K562 (cell line): ENCODE data around the gene HSPB6. TPM values are rescaled to one million over a fixed set of nuclear protein-coding genes. Genes with fewer than 3 reads are reported as not detected.
A peak's percentile ranks its signal among the peaks of the same experiment; 100 is the strongest.

Experiments used
- ARID1B ChIP-seq: fragments of 450-650 bp; IDR thresholded peaks from 2 replicates; pipeline ENCODE4 v1.6.1; 2016; ENCODE audit warnings: antibody characterized with exemption, mild to moderate bottlenecking, inconsistent platforms
- CBX3 ChIP-seq, 2 experiments: IDR thresholded peaks; 1 replicate in 1 of 2; 2 replicates in 1 of 2; pipeline ENCODE4 v1.6.1; 2012; ENCODE audit warnings: inconsistent platforms in 2 of 2, low read length in 2 of 2, borderline replicate concordance in 1 of 2, control low read depth in 1 of 2
- DIDO1 ChIP-seq: fragments of 450-650 bp; IDR thresholded peaks from 2 replicates; pipeline ENCODE4 v1.6.1; 2016; ENCODE audit warnings: low read depth, missing biosample characterization, missing genetic modification characterization
- FOXO4 ChIP-seq: fragments of 450-650 bp; formaldehyde crosslinking; IDR thresholded peaks from 2 replicates; pipeline ENCODE4 v1.4.0; 2020; ENCODE audit warnings: mild to moderate bottlenecking, moderate library complexity
- NR2C1 ChIP-seq, 2 experiments: fragments of 450-650 bp; IDR thresholded peaks; 2 replicates each; pipeline ENCODE4 v1.6.1; 2017; ENCODE audit warnings: mild to moderate bottlenecking in 2 of 2, antibody characterized with exemption in 1 of 2, inconsistent platforms in 1 of 2, missing compliant biosample characterization in 1 of 2, missing genetic modification characterization in 1 of 2
- PHF21A ChIP-seq: fragments of 450-650 bp; IDR thresholded peaks from 2 replicates; pipeline ENCODE4 v1.6.1; 2017; ENCODE audit warnings: low read depth, borderline replicate concordance
- PKNOX1 ChIP-seq: fragments of 450-650 bp; IDR thresholded peaks from 2 replicates; pipeline ENCODE4 v1.6.1; 2016
- RB1 ChIP-seq: fragments of 450-650 bp; IDR thresholded peaks from 2 replicates; pipeline ENCODE4 v1.6.1; 2017; ENCODE audit warnings: low read depth, mild to moderate bottlenecking
- RFX1 ChIP-seq: fragments of 450-650 bp; IDR thresholded peaks from 2 replicates; pipeline ENCODE4 v1.6.1; 2016; ENCODE audit warnings: mild to moderate bottlenecking, moderate library complexity
- SIX5 ChIP-seq, 2 experiments: IDR thresholded peaks; 2 replicates each; pipeline ENCODE4 v1.6.1; 2011; ENCODE audit warnings: low read length in 2 of 2, borderline replicate concordance in 1 of 2, low read depth in 1 of 2, mild to moderate bottlenecking in 1 of 2, moderate library complexity in 1 of 2; ENCODE audit not compliant: insufficient read depth in 1 of 2
- STAT6 ChIP-seq: sonication (generic); formaldehyde crosslinking; IDR thresholded peaks from 2 replicates; pipeline ENCODE4 v1.8.1; 2023; ENCODE audit warnings: mild to moderate bottlenecking, missing genetic modification reagents
- TSC22D4 ChIP-seq: fragments of 450-650 bp; IDR thresholded peaks from 2 replicates; pipeline ENCODE4 v1.6.1; 2016; ENCODE audit warnings: missing genetic modification characterization, missing biosample characterization, control low read depth
- XRCC5 ChIP-seq: fragments of 200-400 bp; formaldehyde crosslinking; IDR thresholded peaks from 2 replicates; pipeline ENCODE4 v1.6.1; 2017; ENCODE audit warnings: low read depth, mild to moderate bottlenecking, low read length
- ZBTB26 ChIP-seq: fragments of 450-650 bp; formaldehyde crosslinking; IDR thresholded peaks from 2 replicates; pipeline ENCODE4 v1.4.0; 2022; ENCODE audit warnings: missing genetic modification characterization
- ZNF143 ChIP-seq: sonication (generic); formaldehyde crosslinking; IDR thresholded peaks from 2 replicates; pipeline ENCODE4 v1.9.0; 2022; ENCODE audit warnings: mild to moderate bottlenecking, missing genetic modification reagents
- ZNF561 ChIP-seq: fragments of 450-650 bp; formaldehyde crosslinking; conservative IDR thresholded peaks from 2 replicates; pipeline ENCODE4 v1.4.0; 2020; ENCODE audit warnings: mild to moderate bottlenecking, moderate library complexity
- ZNF695 ChIP-seq: fragments of 450-650 bp; formaldehyde crosslinking; IDR thresholded peaks from 2 replicates; pipeline ENCODE4 v1.4.0; 2020; ENCODE audit warnings: mild to moderate bottlenecking, moderate library complexity
- polyA plus RNA-seq, 8 experiments: library from polyadenylated mRNA; depleted of rRNA in 4 of 8; stranded (reverse) in 5 of 8; unstranded in 3 of 8; fragments of >200 nt; fragmentation: Nextera tagmentation in 2 of 8; fragmentation: Illumina TruSeq in 1 of 8; extraction: Ambion mirVana in 2 of 8; extraction: Trizol in 1 of 8; gene quantifications; 2 replicates each; pipeline versions ENCODE4 v1.2.1 to v1.2.3, GENCODE V29; 2011 to 2014; ENCODE audit warnings: inconsistent platforms in 1 of 8, missing spikeins in 1 of 8
- total RNA-seq, 7 experiments: library from RNA; depleted of rRNA in 6 of 7; stranded (reverse); fragments of >200 nt in 6 of 7; fragmentation: Illumina TruSeq in 2 of 7; extraction: Trizol in 2 of 7; gene quantifications; 2 replicates each; pipeline versions ENCODE4 v1.2.1 to v1.2.3, GENCODE V29; 2011 to 2021; ENCODE audit warnings: low replicate concordance in 1 of 7
- TF ChIP-seq, protein P1 (sequence below): fragments of 450-650 bp; IDR thresholded peaks from 2 replicates; pipeline ENCODE4 v1.6.1; 2016; ENCODE audit warnings: borderline replicate concordance

Gene HSPB6
- total and polyA plus RNA-seq, 9 of the 15 experiments (the other 6 are each of a cell fraction or from before 2014, with no cell fraction given) = 0.55 TPM; not detected in 8

GRCh38 chr19:35716801-35717664 lies 39.8 kb downstream of the HSPB6 start (continued):
- no peak for TF ChIP-seq ZBTB26 (CRISPR knock-in tag)
- no peak for TF ChIP-seq DIDO1 (tag)
- TF ChIP-seq CBX3 (IDR thresholded peaks at IDR 0.05; ENCODE audit: borderline replicate concordance in 1 of 2, low read length in 2 of 2) = 0 out of 3 replicates have a peak, but pooled peaks of 1 of the 2 experiments have one; percentile 35
- TF ChIP-seq ZNF143 (CRISPR knock-in tag) = peak; percentile 87
- no peak for TF ChIP-seq ZNF561
- peak; percentile 70; the same call in 1 of the 2 replicates for TF ChIP-seq PHF21A
- TF ChIP-seq, protein P1, sequence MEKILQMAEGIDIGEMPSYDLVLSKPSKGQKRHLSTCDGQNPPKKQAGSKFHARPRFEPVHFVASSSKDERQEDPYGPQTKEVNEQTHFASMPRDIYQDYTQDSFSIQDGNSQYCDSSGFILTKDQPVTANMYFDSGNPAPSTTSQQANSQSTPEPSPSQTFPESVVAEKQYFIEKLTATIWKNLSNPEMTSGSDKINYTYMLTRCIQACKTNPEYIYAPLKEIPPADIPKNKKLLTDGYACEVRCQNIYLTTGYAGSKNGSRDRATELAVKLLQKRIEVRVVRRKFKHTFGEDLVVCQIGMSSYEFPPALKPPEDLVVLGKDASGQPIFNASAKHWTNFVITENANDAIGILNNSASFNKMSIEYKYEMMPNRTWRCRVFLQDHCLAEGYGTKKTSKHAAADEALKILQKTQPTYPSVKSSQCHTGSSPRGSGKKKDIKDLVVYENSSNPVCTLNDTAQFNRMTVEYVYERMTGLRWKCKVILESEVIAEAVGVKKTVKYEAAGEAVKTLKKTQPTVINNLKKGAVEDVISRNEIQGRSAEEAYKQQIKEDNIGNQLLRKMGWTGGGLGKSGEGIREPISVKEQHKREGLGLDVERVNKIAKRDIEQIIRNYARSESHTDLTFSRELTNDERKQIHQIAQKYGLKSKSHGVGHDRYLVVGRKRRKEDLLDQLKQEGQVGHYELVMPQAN = peak; percentile 88
- peak; percentile 94 for TF ChIP-seq SIX5 (IDR thresholded peaks at IDR 0.05; ENCODE audit: borderline replicate concordance in 1 of 2, insufficient read depth in 1 of 2, low read depth in 1 of 2, low read length in 2 of 2)
- TF ChIP-seq FOXO4 (CRISPR knock-in tag) = no peak
- no peak for TF ChIP-seq STAT6 (CRISPR knock-in tag)
- TF ChIP-seq RFX1 = no peak
- peak; percentile 52; the same call in 1 of the 2 replicates for TF ChIP-seq NR2C1 (IDR thresholded peaks at IDR 0.05)
- TF ChIP-seq NR2C1 (tag; IDR thresholded peaks at IDR 0.05) = peak; percentile 89
- peak; percentile 30 for TF ChIP-seq RB1
- peak; percentile 56 for TF ChIP-seq PKNOX1
- no peak for TF ChIP-seq TSC22D4 (tag)
- no peak for TF ChIP-seq ZNF695 (CRISPR knock-in tag)
- 0 out of 2 replicates have a peak, but pooled peaks have one; percentile 36 for TF ChIP-seq ARID1B
- peak; percentile 75; the same call in 1 of the 2 replicates for TF ChIP-seq XRCC5
